Measurements from ENCODE around the gene GGT6. TPM values are rescaled to one million over a fixed set of nuclear protein-coding genes. Genes with fewer than 3 reads are reported as not detected.

GGT6 gene
- total RNA-seq, 1 donor from 2014 or later: not detected

Other genes starting within 250 kb of the GGT6 start
- gene UBE2G1, start 193.9 kb downstream of the GGT6 start, total RNA-seq: 27.5 and 32.9 TPM in 2 replicates
- gene SPNS3, start 126.6 kb downstream of the GGT6 start, total RNA-seq: 0.22 and 0.40 TPM in 2 replicates
- gene SPNS2, start 61.7 kb downstream of the GGT6 start, total RNA-seq: 36.6 and 71.4 TPM in 2 replicates
- 24.2 and 31.7 TPM in 2 replicates for gene MYBBP1A, start 5.2 kb downstream of the GGT6 start, total RNA-seq
- gene SMTNL2, start 24.0 kb upstream of the GGT6 start, total RNA-seq: not detected in 2 replicates
- gene ALOX15, start 81.1 kb upstream of the GGT6 start, total RNA-seq: not detected in 2 replicates
- gene PELP1, start 143.6 kb upstream of the GGT6 start, total RNA-seq: 7.6 and 9.1 TPM in 2 replicates
- gene ARRB2, start 150.1 kb upstream of the GGT6 start, total RNA-seq: 4.2 and 4.8 TPM in 2 replicates
- 9.2 and 11.1 TPM in 2 replicates for gene MED11, start 170.9 kb upstream of the GGT6 start, total RNA-seq
- gene ZMYND15, start 179.3 kb upstream of the GGT6 start, total RNA-seq: under 0.01 TPM in 1 of 2 replicates, not detected in the other
- 1.1 and 1.6 TPM in 2 replicates for gene CXCL16, start 179.4 kb upstream of the GGT6 start, total RNA-seq
- gene TM4SF5, start 211.3 kb upstream of the GGT6 start, total RNA-seq: not detected in 2 replicates
- 0.22 TPM in 1 of 2 replicates, not detected in the other for gene VMO1, start 225.8 kb upstream of the GGT6 start, total RNA-seq
- gene GLTPD2, start 228.4 kb upstream of the GGT6 start, total RNA-seq: not detected in 2 replicates
- gene PSMB6, start 235.6 kb upstream of the GGT6 start, total RNA-seq: 182 and 183 TPM in 2 replicates
- 23.8 TPM in 2 replicates for gene PLD2, start 246.6 kb upstream of the GGT6 start, total RNA-seq